Effector memory CD8-positive, alpha-beta T cell (primary cell): Measurements from ENCODE around the gene ITGB2.
"Not testable (repeated sequence)": the region's sequence is repeated elsewhere in the genome, so short reads cannot be mapped to it uniquely, and the experiment has no call there.

ENCODE experiments used
- ATAC-seq: fragments of 150-1000 bp; cut with Tn5 transposase; replicated peaks from 2 replicates; pipeline ENCODE4 v1.10.0; 2021; ENCODE audit warnings: mild to moderate bottlenecking, moderate library complexity
- DNase-seq, 3 experiments: peaks; one replicate each; pipeline ENCODE4 v3.0.0; 2021
- H3K27ac Mint-ChIP-seq, 2 donors: one replicate each; pipeline ENCODE4 v1.8.0; 2022; ENCODE audit warnings: mild to moderate bottlenecking in 2 of 2, mixed read lengths in 2 of 2, moderate library complexity in 2 of 2
- H3K27me3 Mint-ChIP-seq, 2 donors: one replicate each; pipeline ENCODE4 v1.8.0; 2022; ENCODE audit warnings: mixed read lengths in 2 of 2
- H3K36me3 Mint-ChIP-seq: one replicate; pipeline ENCODE4 v1.8.0; 2022; ENCODE audit warnings: mild to moderate bottlenecking, moderate library complexity, mixed read lengths; ENCODE audit not compliant: insufficient read depth
- H3K4me1 Mint-ChIP-seq, 2 donors: one replicate each; pipeline ENCODE4 v1.8.0; 2022; ENCODE audit warnings: low read depth in 2 of 2, mixed read lengths in 2 of 2
- H3K4me3 Mint-ChIP-seq, 2 donors: one replicate each; pipeline ENCODE4 v1.8.0; 2022; ENCODE audit warnings: mild to moderate bottlenecking in 2 of 2, mixed read lengths in 2 of 2, moderate library complexity in 2 of 2
- H3K9me3 Mint-ChIP-seq, 2 donors: one replicate each; pipeline ENCODE4 v1.8.0; 2022; ENCODE audit warnings: mixed read lengths in 2 of 2

ITGB2 gene

GRCh38 chr21:44931501-44932407 is 11.1 kb upstream of the ITGB2 start:
- Mint-ChIP-seq H3K4me1 (peaks cover 40 to 41% of the 10 kb centered on the region in 2 donors), H3K36me3 (peaks cover 14% of the 10 kb centered on the region), H3K27me3 (no peaks in the 10 kb centered on the region), H3K4me3 (peak overlapping the region; percentile 87 to 90), H3K27ac (no peak overlapping the region), H3K9me3 (no peaks in the 10 kb centered on the region)
- DNase-seq (no peak), ATAC-seq (no peak)

- no peak for ATAC-seq
- Mint-ChIP-seq H3K4me3 (peak overlapping the region; percentile 87 to 90), H3K4me1 (peaks cover 46 to 47% of the 10 kb centered on the region in 2 donors), H3K27me3 (no peaks in the 10 kb centered on the region), H3K27ac (peak overlapping the region in 1 of 2 donors; percentile 88), H3K9me3 (no peaks in the 10 kb centered on the region), H3K36me3 (peaks cover 19% of the 10 kb centered on the region)
- DNase-seq, result no peak
Measured at GRCh38 chr21:44931137-44931500, 10.4 kb upstream of the ITGB2 start.

DNA sequence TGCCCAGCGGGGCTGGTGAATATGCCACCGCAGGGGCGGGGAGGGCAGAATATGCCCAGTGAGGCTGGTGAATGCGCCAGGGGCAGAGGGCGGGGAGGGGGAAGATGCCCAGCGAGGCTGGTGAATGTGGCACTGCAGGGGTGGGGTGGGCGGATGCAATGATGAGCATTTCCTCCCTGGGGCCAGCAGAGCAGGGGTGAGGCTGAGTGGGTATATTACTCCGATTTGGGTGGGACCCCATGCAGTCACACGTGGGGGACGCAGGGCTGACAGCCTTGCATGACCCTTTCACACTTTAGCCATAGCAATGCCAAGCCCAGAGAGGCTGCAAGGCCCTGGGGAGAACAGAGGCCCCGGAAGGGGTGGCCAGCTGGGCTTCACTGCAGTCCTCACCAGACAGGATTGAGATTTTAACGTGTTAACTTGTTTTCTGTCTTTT is 9.9 kb upstream of the ITGB2 start:
- H3K27me3 Mint-ChIP-seq, result no peaks in the 10 kb centered on the region
- H3K4me3 Mint-ChIP-seq, result peak overlapping the region; percentile 87 to 90
- H3K36me3 Mint-ChIP-seq, result peaks cover 22% of the 10 kb centered on the region
- peak overlapping the region; percentile 88 to 99 for H3K27ac Mint-ChIP-seq
- peaks cover 48 to 53% of the 10 kb centered on the region in 2 donors for H3K4me1 Mint-ChIP-seq
- ATAC-seq (peak; percentile 49), DNase-seq (peak; percentile 69 to 76 (median 71))
- H3K9me3 Mint-ChIP-seq, result no peaks in the 10 kb centered on the region

- H3K4me1 Mint-ChIP-seq, result peaks cover 54 to 59% of the 10 kb centered on the region in 2 donors
- peak overlapping the region; percentile 87 to 90 for H3K4me3 Mint-ChIP-seq
- H3K27ac Mint-ChIP-seq, result peak overlapping the region; percentile 88 to 99
- no peak for DNase-seq
- no peak for ATAC-seq
- no peaks in the 10 kb centered on the region for H3K27me3 Mint-ChIP-seq
- no peaks in the 10 kb centered on the region for H3K9me3 Mint-ChIP-seq
- peaks cover 28% of the 10 kb centered on the region for H3K36me3 Mint-ChIP-seq
Measured at GRCh38 chr21:44929799-44930542, 9.3 kb upstream of the ITGB2 start.

DNA sequence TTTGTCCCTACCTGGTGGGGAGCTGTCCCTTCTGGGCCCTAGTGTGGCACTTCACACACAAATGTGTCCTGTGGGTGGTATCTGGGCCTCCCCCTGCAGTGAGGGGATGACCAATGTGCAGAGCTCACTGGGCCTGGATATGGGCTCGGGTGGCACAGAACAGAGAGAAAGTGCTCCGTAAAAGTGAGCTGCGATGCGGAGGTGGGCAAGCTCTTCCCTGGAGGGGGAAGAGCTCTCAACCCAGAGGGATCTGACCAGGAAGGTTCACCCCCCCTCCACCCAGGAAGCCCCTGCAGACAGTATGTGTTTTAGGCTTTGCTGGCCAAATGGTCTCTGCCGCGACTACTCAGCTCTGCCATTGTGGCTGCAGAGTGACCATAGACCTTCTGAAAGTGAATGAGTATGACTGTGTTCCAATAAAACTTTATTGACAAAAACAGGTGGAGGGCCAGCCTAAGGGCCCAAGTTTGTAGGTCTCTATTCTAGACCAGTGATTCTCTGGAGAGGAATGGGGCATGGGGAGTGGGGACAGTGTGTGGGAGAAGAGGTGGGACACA is 8.6 kb upstream of the ITGB2 start:
- no peaks in the 10 kb centered on the region for H3K27me3 Mint-ChIP-seq
- peaks cover 60 to 65% of the 10 kb centered on the region in 2 donors for H3K4me1 Mint-ChIP-seq
- peaks cover 28% of the 10 kb centered on the region for H3K36me3 Mint-ChIP-seq
- H3K27ac Mint-ChIP-seq, result peak overlapping the region; percentile 88 to 99
- ATAC-seq (no peak), DNase-seq (no peak)
- no peaks in the 10 kb centered on the region for H3K9me3 Mint-ChIP-seq
- peak overlapping the region; percentile 87 to 90 for H3K4me3 Mint-ChIP-seq

- DNase-seq, ATAC-seq, H3K27me3 Mint-ChIP-seq, H3K9me3 Mint-ChIP-seq: not testable (repeated sequence)
- H3K27ac Mint-ChIP-seq, result peak overlapping the region; percentile 88 to 99
- H3K4me3 Mint-ChIP-seq, result peak overlapping the region; percentile 87 to 90
- peaks cover 66 to 72% of the 10 kb centered on the region in 2 donors for H3K4me1 Mint-ChIP-seq
- peaks cover 28% of the 10 kb centered on the region for H3K36me3 Mint-ChIP-seq
Measured at GRCh38 chr21:44928500-44929241, 8.0 kb upstream of the ITGB2 start.

DNA sequence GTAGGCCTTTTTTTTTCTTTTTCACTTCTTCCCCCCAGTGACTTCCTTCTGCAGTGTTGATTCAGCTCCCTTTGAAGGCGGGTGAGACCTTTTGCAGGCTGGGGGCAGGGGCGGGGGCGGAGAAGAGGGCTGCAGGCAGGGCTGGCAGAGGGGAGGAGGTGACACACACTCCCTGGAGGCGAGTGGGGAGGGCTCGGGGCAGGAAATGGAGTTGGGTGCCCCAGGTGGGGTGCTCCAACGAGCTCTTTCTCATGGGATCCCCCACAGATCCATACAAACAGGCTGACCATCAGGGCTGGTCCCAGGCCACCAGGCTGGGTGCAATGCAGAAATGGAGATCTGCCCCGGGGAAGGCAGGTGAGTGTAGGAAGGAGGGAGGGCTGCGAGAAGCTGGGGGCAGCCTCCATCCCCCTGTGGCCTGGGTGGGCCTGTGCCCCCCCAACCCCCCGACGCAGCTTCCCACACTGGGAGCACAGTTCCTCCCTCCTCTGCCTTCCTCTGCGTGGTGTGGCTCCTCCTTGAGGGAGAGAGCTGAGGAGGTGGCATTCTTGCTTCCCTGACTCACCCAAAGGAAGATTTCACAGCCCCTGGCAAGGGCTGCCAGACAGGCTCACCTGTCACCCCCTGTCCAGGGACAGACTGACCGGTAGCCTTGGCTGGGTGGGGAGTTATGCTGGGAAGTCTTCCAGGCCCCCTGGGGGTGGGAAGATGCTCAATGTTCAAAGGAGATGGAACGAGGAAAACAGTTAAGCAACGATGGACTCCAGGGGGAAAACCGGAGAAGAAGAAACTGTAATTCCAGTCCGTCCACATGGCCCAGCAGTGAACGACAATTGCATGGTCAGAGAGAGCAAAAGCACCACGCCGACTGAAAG is 7.1 kb upstream of the ITGB2 start:
- Mint-ChIP-seq H3K9me3 (no peaks in the 10 kb centered on the region), H3K4me1 (peaks cover 65 to 77% of the 10 kb centered on the region in 2 donors), H3K27me3 (no peaks in the 10 kb centered on the region)

GRCh38 chr21:44927259-44927586 is 6.5 kb upstream of the ITGB2 start:
- H3K4me3 Mint-ChIP-seq, result peak overlapping the region; percentile 87 to 90
- no peaks in the 10 kb centered on the region for H3K27me3 Mint-ChIP-seq
- H3K27ac Mint-ChIP-seq, result peak overlapping the region; percentile 85 to 99
- H3K36me3 Mint-ChIP-seq, result peaks cover 28% of the 10 kb centered on the region
- no peak for ATAC-seq
- no peak for DNase-seq
- no peaks in the 10 kb centered on the region for H3K9me3 Mint-ChIP-seq
- peaks cover 67 to 82% of the 10 kb centered on the region in 2 donors for H3K4me1 Mint-ChIP-seq

More for the DNA sequence above, 7.1 kb upstream of the ITGB2 start:
- Mint-ChIP-seq H3K4me3 (peak overlapping the region; percentile 87 to 90), H3K36me3 (peaks cover 28% of the 10 kb centered on the region), H3K27ac (peak overlapping the region; percentile 85 to 99)
- peak; percentile 70 for ATAC-seq
- DNase-seq, result peak; percentile 62 to 69 (median 67)

DNA sequence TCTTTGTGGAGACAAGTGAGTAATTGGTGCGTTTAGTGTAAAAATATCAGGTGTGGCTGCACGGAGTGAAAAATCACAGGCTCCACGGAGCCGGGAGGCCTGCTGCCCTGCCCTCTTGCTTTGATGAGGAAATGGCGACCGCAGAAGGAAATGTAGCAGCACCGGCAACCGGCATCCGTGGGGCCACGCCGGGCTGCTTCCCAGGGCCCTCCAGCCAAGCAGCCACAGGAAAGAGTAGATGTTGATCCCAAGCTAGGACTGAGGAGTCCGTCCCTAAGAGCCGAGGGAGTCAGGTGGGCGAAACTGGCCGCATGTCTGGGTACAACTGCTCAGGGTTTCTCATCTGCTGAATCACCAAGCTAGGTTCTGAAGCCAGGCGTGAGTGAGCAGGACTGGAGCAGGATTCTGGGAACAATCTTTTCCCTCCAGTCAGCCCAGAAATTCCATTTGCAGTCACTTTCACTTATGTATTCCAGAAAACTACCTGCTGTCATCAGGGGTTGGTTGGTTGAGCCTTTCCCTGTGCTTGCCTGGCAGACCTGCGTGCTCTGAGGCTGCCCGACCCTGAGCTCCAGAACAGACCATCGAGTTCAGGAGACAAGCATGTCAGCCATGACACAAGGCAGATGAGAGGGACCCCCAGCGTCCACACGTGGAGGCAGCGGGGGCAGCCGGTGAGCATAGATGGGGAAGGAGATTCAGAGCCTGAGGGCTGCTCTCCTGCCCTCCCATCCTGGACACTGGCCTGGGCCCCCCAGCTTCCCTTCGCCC is 5.8 kb upstream of the ITGB2 start:
- ATAC-seq, result peak; percentile 31
- Mint-ChIP-seq H3K4me1 (peaks cover 71 to 87% of the 10 kb centered on the region in 2 donors), H3K36me3 (peaks cover 28% of the 10 kb centered on the region), H3K9me3 (no peaks in the 10 kb centered on the region), H3K4me3 (peak overlapping the region; percentile 87 to 90), H3K27me3 (no peaks in the 10 kb centered on the region), H3K27ac (peak overlapping the region; percentile 85 to 99)
- peak; percentile 41 to 44 (median 44) for DNase-seq

GRCh38 chr21:44925378-44925755 is 4.7 kb upstream of the ITGB2 start:
- peak overlapping the region; percentile 87 to 90 for H3K4me3 Mint-ChIP-seq

DNA sequence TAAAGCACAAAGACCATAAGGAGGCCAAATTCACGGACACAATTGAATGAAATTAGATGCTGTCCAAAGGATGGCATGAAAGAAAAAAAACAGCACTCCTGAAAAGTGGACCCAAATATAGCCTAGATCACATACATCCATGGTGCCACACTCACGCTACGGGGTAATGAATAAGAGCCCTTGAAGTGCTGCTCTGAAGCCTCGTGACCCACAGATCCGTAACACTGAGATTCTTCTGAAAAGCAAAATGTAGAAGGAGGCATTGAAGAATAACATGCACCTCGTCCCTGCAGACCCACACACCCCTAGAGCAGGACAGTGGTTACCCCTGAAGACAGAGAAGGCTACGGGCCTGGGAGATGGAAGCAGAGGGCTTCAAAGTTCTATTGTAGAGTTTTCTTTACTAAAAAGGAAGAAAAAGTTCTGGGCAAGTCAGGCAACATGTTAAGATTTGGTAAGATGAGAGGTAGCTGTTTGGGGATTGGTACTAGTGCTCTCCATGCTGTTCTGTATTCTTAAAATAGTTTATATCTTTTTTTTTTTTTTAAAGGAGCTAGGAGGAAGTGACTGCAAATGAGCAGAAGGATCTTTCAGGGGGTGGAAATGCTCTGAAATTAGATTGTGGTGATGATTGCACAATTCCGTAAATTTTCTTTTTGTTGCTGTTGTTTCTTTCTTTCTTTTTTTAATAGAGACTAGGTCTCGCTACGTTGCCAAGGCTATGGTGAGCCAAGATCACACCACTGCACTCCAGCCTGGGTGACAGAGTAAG is 4.1 kb upstream of the ITGB2 start:
- Mint-ChIP-seq H3K27ac (peak overlapping the region; percentile 85 to 99), H3K4me1 (peaks cover 69 to 86% of the 10 kb centered on the region in 2 donors), H3K36me3 (peaks cover 36% of the 10 kb centered on the region), H3K9me3 (no peaks in the 10 kb centered on the region), H3K27me3 (no peaks in the 10 kb centered on the region), H3K4me3 (peak overlapping the region; percentile 87 to 96)
- no peak for DNase-seq
- peak; percentile 7 for ATAC-seq

More at GRCh38 chr21:44925378-44925755, 4.7 kb upstream of the ITGB2 start:
- Mint-ChIP-seq H3K27me3 (no peaks in the 10 kb centered on the region), H3K27ac (peak overlapping the region; percentile 85 to 99), H3K9me3 (no peaks in the 10 kb centered on the region), H3K4me1 (peaks cover 72 to 86% of the 10 kb centered on the region in 2 donors), H3K36me3 (peaks cover 35% of the 10 kb centered on the region)
- DNase-seq, result no peak
- no peak for ATAC-seq
